ENCODE data around the gene DNAH6.

DNAH6 gene

DNA sequence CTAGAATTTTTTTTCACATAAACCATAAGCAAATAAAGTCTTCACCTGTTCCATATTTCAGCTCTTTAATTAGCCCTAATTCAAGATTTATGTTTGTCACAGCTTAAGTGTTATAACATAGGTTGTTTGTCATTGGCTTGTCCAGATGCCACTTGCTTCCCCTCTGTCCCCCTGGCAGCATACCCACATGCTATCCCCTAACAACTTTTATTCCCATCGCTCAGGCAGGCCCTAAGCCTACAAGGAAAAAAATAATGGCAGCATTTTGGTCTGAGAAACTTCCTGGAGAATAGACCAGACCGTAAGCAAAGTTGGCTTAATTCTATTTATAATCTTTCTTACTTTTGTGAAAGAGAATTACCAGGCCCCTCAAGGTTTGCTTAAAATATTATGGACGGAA lies 173.9 kb downstream of the DNAH6 start:
- DNase-seq (ENCODE audit: low spot score), result no peak

DNA sequence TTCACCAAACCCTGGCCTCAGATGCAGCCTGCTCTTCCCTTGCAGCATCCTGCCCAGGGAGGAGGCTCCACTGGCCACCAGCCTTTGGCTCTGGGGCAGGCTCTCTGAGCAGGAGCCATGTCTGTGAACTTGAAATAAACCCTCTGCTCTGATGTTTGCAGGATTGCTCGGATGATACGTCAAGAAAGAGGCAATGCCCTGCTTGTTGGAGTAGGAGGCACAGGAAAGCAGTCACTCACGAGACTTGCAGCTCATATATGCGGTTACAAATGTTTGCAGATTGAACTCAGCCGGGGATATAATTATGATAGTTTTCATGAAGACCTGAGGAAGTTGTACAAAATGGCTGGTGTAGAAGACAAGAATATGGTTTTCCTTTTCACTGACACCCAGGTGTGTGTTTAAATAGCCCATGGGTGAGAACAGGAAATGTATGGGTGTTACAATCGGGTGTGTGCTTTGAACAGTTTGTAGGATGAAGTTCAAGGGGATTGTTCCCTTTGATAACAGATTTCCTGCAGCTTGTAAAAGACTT lies 177.9 kb downstream of the DNAH6 start:
- DNase-seq (ENCODE audit: low spot score), result no peak

DNA sequence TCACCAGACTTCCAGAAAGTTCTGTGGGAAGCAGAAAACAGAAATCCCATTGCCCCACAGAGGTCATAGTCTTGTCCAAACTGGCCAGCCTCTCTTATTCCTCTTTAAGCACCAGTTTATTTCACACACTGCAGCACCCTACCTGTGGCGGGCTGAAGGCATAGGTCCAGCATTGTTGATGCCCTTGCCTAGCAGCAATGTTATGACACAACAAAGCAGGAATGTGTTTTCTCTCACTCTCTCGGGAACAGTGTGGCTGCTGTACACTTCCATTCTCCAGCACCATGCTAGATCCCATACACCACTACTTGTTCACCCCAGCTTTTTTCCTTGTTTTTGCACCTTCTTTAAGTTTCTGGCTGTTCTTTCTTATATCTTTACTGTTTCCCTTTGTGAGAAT lies 181.6 kb downstream of the DNAH6 start:
- no peak for DNase-seq (ENCODE audit: low spot score)

DNA sequence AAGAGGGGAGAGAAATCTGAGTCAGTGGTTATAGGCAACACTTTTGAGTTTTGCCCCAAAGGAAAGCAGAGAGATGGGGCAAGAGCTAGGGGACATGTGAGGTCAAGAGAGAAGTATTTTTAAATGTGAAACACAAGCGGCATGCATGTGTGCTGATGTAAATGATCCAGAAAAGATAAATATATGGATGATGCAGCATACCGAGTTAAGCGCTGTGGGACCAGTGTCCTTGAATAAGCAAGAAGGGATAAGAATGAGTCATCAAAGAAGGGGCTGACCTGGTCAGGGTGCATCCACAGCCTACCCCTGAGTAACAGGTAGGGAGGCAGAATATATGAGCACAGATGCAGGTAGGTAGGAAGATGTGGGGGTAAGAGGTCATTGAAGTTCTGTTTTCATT lies 183.7 kb downstream of the DNAH6 start:
- DNase-seq (ENCODE audit: low spot score), result no peak

DNA sequence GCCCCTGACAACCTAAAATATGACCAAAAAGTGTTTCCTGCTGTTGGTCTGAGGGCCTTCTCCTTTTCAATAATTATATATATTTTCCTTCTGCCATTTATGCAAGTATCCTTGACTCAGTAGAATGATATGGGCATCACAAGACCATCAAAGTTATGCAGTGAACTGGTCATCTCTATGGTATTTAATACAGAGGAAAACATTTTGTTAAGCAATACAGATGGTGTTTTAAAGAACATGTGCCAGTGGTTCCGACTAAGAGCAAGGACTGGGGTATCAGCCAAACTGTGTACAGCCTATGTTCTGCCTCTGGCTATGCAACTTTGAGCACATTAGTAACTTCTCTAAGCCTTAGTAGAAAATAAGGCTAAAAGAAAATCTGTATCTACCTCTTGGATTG lies 185.6 kb downstream of the DNAH6 start:
- no peak for DNase-seq (ENCODE audit: low spot score)

DNA sequence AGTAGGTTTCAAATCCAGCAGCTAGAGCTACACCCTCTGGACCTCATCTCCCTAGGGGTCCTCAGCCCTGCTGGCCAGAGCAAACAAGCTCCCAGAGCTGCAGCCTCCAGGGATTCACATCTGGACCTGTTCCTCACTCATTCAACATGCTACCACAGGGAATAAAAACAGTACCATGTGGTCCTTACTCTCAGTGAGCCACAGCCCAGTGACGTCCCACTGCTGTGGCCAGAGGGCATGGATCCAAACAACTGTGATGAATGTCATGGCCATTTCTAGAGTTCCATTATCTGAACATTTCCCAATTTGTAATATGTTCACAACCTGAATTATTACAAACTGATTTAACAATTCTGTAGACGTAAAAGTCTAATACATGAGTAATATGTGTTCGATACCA lies 186.6 kb downstream of the DNAH6 start:
- DNase-seq (ENCODE audit: low spot score), result no peak

DNA sequence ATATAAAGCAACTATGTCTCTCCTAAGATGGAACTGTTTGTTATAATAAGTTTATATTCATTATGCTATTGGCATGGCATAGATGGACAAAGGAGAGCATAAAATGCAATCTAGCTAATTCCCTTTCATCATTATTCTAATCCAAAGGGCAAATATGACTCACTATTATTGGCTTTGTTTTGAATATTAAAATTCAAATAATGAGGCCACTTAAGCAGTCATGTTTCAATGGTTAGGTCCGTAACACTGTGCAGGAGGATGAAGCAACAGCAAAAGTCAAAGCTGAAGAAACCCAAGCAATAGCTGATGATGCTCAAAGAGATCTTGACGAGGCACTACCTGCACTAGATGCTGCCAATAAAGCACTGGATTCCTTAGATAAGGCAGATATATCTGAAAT lies 187.5 kb downstream of the DNAH6 start:
- no peak for DNase-seq (ENCODE audit: low spot score)

DNA sequence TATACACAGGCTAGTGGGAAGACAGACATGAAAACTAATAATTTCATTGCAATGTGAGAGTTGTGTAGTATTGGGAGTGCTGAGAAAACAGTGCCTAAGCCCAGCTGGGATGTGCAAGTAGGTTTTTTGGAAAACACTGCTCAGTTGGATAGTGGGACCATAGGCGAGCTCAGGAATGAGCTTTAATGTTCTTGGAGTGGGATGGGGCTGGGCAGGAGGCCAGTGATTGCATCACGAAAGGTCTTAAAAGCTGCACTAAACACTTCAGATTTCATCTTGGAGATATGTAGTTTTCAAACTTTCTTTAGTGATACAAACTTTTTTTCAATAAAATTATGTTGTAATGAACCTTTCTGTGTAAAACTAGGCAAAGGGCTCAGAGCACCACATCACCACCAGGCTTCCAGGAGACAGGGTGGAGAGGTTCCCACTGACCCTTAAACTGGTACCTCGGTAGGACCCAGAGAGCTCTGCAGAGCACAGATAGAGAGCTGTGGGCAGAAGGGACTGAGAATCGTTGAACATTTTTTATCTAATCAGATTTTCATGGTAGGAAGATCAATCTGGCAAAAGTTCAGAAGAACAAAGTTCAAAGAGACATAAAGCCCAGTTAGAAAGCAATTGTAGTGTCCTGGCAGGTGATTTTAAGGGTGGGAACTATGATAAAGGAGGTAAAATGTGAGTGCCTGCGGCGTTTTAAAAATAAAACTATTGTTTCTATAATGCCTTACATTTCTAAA lies 188.4 kb downstream of the DNAH6 start:
- no peak for DNase-seq (ENCODE audit: low spot score)

DNA sequence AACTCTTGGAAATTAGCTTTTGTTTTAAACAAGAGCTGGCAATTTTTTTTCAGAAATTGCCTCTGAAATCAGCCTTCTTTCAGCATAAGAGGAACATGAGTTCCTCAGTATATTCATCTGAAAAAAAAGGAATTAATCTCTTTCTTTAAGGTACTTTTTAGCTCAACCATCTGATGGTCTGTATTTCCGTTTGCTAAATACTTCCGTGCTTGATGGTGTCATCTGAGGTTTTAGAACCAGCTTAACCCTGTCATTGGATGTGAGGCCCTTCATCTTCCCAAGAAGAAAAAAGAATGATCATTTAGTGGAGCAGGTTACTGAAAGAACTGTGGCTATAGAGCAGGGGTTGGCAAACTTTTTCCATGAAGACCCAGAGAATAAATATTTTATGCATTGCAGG lies 189.6 kb downstream of the DNAH6 start:
- no peak for DNase-seq (ENCODE audit: low spot score)

DNA sequence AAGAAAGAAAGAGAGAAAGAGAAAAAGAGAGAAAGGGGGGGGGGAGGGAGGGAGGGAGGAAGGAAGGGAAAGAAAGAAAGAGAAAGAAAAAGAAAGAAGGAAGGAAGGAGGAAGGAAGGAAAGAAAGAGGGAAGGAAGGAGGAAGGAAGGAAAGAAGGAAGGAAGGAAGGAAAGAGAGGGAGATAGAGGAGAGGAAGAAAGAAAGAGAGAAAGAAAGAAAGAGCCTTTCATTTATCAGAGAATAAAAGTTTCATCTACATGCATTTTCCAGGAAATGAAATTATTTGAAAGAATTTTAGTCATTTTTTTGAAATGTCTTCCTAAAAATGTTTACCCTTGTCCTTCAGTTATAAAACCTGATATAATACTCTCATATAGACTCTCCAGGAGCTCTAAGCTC lies 192.1 kb downstream of the DNAH6 start:
- no peak for DNase-seq (ENCODE audit: low spot score)

DNA sequence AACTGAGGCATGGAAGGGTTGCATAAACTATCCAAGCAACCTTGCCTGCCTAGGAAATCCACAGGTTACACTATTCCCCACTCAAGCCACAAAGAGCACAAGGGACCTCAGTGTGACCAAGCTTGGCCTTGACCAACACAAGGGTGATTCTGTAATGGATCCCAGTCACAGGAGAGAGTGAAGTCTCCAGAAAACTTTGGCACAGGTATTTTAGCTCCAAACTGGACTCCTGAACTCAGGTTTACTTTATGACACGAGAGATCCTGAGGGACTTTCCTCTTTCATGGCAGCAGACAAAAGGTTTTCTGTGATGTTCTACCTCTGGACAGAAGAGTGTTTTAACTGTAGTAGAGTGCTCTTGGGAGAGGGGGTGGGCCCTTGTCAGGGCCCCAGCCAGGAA lies 195.4 kb downstream of the DNAH6 start:
- DNase-seq (ENCODE audit: low spot score), result no peak

DNA sequence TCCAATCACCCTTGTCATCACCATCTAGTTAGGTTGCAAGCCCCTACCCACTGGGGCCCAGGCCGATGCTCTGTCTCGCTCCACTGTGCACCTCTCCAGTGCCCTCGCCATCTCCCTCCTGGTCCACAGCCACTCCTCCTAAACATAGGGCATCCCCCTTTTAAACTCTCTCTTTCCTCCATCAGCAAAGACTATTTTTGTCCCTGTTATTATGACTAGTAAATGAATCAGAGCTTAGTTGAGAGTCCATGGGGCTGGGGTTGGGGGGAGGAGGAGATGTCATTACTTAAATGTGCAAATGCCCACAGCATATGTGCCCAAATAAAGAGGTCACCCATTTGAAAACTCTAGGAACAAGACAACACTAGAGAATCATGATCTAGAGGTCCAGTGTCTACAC lies 197.1 kb downstream of the DNAH6 start:
- DNase-seq (ENCODE audit: low spot score), result no peak

DNA sequence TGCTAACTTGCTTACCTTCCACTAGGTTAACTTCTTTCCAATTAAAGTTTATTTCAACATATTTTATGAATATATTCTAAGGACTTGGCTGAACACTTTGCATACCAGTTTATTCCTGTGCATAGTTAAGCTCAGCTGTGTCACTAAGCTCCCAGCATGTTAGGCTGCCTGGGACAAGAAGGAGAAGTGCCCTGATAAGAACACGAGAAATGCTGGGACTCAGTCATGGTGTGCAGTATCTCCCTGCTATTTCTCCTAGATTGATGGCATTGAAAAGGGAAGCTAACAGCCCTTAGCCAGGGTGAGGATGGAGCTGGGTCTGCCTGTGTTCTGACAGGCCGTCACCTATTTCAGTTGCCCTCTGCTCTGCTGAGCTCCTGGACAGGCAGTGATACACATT lies 200.3 kb downstream of the DNAH6 start:
- DNase-seq (ENCODE audit: low spot score), result no peak

DNA sequence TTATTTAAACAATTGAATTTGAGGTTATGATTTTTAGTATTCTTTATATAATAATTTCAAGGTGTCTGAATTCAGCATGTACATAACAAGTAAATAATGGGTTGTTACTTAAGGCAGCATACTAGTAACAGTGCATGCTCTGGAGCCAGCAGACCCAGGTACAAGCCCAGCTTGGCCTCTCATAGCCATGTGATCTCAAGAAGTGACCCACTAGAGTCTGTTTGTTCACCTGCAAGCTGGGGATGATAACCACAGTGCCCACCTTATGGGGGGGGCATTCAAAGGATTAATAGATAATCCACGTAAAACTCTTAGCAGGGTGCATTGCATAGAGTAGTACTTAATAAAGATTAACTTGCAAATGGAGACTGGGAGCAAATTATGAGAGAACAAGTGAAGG lies 201.0 kb downstream of the DNAH6 start:
- no peak for DNase-seq (ENCODE audit: low spot score)

DNA sequence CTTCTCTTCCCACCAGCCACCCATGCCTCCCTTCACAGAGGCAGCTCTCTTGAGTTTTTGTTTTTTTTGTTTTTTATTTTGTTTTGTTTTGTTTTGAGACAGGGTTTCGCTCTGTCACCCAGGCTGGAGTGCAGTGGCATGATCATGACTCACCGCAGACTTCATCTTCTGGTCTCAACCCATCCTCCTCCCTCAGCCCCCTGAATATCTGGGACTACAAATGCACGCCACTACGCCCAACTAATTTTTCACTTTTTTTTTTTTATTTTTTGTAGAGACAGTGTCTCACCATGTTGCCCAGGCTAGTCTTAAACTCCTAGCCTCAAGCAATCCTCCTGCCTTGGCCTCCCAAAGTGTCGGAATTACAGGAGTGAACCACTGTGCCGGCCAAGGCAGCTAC lies 203.1 kb downstream of the DNAH6 start:
- DNase-seq (ENCODE audit: low spot score), result no peak

DNA sequence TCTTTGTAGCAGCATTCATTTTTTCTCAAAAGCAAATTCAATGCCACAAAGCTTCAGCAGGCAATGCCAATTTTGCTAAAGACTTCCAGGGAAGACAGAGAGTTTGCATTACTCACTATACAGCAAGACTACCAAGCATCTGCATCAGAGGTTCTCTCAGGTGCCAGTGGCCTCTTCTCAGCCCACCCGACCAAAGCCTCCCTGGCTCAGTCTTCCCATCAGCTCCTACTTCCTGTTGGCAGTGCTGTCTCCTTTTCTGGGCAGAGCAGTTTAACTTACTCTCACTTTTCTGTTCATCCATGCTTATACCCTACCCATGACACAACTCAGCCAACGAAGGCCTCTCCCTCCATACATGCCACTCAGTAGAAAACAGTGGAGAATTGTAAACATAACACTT lies 207.5 kb downstream of the DNAH6 start:
- DNase-seq (ENCODE audit: low spot score), result no peak

DNA sequence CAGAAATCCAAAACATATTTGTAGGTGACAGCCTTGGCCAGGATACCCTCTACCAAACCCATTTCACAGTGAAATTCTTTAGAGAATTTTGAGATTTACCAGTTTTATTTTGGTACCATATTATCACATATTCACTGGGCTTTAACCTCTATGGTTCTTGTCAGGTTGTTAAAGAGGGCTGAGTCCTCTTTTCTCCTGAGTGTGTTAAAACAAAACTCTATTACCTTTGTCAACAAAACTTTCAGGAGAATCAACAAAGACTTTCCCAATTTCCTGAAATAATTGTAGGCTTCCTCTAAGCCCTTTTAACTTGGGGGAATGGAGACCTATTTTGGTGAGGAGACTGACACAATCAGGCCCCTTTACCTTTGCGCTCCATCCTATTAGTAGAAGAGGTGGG lies 209.4 kb downstream of the DNAH6 start:
- no peak for DNase-seq (ENCODE audit: low spot score)

DNA sequence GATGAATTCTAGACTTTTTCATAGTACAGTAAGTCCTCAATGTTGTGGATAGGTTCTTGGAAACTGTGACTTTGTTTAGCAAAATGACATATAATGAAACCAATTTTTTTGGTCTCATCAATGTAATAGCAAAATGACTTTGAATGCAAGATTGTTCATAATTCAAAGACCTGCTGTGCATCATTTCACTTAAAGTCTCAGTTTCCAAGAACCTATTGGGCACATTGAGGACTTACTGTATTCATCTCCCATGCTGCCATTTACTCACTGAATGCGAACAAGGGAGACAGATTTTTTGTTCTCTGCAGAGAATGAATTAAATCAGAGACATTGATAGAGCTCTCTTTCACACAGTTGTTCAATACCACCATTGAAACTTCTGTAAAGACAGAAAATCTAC lies 211.0 kb downstream of the DNAH6 start:
- no peak for DNase-seq (ENCODE audit: low spot score)

DNA sequence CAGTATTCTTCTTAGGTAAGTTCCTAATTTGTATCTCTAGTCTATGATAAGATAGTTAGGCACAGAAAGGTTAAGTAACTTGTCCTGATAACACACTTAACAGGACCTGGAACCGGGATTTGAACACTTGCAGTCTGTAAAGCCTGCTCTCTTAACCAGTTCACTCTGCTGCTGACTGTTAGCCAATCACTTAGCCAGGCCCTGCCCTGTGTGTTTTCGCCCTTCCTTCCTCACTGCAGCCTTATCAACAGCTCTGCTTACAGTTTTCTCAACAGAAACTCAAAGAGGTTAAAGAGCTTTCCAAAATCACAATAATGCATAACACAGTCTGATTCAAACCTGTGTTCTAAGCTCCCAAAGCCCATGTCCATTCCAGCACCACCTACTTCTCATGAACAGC lies 212.9 kb downstream of the DNAH6 start:
- DNase-seq (ENCODE audit: low spot score), result no peak

DNA sequence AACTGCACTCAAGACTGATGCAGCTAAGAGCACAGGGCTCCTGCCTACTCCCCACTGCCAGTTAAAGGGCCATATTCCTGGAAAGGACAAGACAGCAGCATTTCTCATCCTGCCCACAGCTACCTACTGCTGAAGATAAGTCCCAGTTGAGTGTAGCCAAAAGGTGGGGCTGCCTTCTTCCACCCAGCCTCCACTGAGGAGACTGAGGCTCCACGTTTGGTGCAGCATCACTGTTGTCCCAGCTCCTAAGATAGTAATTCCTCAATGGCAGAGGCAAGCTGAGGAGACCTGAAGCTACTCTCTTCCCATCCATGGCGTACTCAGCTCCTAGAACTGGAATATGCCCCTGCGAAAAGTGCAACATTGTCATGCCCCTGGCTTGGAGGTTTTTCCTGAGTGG lies 214.9 kb downstream of the DNAH6 start:
- DNase-seq (ENCODE audit: low spot score), result no peak

DNA sequence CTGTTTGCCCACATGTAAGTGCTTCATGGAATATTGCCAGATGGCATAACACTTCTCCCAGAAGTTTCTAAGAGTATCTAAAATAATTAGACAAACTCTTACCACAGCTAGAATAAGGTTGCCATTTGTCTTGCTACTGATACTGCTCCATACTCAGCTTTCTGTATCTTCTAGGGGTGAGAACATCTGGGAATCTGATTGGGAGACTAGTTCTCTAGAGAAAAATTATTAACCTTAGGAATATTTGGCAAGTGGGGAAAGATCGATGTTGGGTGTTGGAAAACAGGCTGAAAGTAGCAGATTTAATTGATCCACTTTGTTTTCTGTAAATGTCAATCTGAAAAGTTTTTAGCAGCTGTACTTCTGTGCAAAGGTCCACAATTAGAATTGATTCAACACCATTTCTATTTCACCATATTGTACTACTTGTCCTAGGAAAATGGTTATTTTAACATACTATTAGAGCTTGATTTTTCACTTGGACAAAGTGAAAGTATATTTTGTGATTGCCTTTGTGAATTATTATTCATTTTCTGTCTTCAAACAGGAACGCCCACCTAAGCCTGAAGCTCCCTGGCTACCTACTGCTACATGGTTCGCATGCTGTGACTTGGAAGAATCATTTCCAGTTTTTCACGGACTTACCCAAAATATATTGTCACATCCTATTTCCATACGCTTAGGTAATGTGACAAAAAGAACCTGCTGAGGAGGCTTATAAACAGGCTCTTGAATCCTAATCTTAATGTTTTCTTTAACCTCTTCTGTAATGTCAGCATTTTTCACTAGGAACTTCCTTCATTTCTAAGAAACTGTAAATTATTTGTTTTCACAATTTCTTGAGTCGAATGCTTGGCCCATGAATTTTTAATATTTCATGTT lies 216.8 kb downstream of the DNAH6 start:
- DNase-seq (ENCODE audit: low spot score), result no peak

DNA sequence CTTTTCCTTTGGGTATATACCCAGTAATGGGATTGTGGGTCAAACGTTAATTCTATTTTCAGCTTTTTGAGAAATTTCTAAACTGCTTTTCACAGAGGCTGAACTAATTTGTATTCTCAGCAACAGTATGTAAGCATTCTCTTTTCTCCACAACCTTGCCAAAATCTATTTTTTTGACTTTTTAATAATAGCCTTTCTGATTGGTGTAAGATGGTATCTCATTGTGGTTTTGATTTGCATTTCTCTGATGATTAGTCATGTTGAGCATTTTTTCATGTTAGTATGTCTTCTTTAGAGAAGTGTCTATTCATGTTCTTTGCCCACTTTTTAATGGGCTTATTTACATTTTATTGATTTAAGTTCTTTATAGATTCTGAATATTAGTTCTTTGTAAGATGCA lies 219.1 kb downstream of the DNAH6 start:
- DNase-seq (ENCODE audit: low spot score), result no peak

DNA sequence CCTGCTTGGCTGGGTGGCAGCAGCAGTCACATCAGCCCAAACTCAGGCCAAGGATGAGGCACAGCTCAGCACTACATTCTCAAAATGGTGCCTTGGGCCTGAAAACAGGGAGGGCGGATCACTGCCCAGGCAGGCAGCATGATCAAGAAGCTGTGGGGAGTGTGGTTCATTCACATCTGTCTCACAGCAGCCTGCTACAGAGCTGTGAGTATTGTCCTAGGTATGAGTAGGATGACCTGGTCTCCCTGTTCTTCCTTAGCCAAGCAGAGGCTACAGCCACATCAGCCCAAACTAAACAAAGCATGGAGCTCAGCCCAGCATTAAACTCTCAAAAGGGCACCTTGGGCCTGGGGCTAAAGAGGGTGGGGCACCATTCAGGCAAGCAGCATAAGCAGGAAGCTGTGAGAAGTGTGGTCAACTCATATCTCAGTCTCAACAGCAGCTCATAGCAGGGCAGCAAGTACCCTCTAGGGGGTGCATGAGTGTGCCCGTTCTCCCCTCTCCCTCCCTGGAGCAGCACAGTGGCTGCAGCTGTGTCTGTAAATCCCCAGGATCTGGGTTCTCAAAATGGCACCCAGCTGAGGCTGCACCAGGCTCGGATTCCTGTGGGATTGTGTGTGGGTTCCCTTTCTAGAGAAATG lies 225.0 kb downstream of the DNAH6 start:
- no peak for DNase-seq (ENCODE audit: low spot score)
